NCI-H2107 treated with DMSO at 0.1 percent for 48 hours (cell line): Measurements from ENCODE around the gene CCDC81.

ENCODE experiments used
- DNase-seq: peaks from one replicate; lab custom pipeline; 2025; ENCODE audit not compliant: unreplicated experiment; lab: John Stamatoyannopoulos, UW

Gene CCDC81

GRCh38 chr11:86438685-86439084, 64.0 kb downstream of the CCDC81 start:
- no peak for DNase-seq

GRCh38 chr11:86440305-86440716, 65.6 kb downstream of the CCDC81 start:
- no peak for DNase-seq

- no peak for DNase-seq
Observed at GRCh38 chr11:86440843-86441242, 66.2 kb downstream of the CCDC81 start.

GRCh38 chr11:86442420-86442819, 67.7 kb downstream of the CCDC81 start:
- no peak for DNase-seq

GRCh38 chr11:86442827-86443226, 68.1 kb downstream of the CCDC81 start:
- DNase-seq = no peak

GRCh38 chr11:86443415-86443814, 68.7 kb downstream of the CCDC81 start:
- DNase-seq = no peak

GRCh38 chr11:86444981-86445380, 70.3 kb downstream of the CCDC81 start:
- DNase-seq = no peak

GRCh38 chr11:86446163-86446923, 71.7 kb downstream of the CCDC81 start:
- DNase-seq = no peak

- DNase-seq = no peak
Observed at GRCh38 chr11:86446924-86447285, 72.2 kb downstream of the CCDC81 start.

- no peak for DNase-seq
Observed at GRCh38 chr11:86447763-86448480, 73.2 kb downstream of the CCDC81 start.

- no peak for DNase-seq
Observed at GRCh38 chr11:86449993-86450629, 75.4 kb downstream of the CCDC81 start.

- DNase-seq = no peak
Observed at GRCh38 chr11:86453290-86454030, 78.8 kb downstream of the CCDC81 start.

GRCh38 chr11:86456075-86456939, 81.6 kb downstream of the CCDC81 start:
- DNase-seq = peak; percentile 63

- DNase-seq = no peak
Observed at GRCh38 chr11:86458294-86459001, 83.8 kb downstream of the CCDC81 start.

GRCh38 chr11:86459002-86459385, 84.3 kb downstream of the CCDC81 start:
- DNase-seq = no peak

- DNase-seq = no peak
Observed at GRCh38 chr11:86459682-86460460, 85.2 kb downstream of the CCDC81 start.

GRCh38 chr11:86460461-86461385, 86.0 kb downstream of the CCDC81 start:
- DNase-seq = no peak

- no peak for DNase-seq
Observed at GRCh38 chr11:86461892-86462291, 87.2 kb downstream of the CCDC81 start.
